Neuron (in vitro differentiated cells): ENCODE results near the gene NLGN3.

ENCODE experiments used
- H2AFZ ChIP-seq: one replicate; pipeline ENCODE4 v1.6.1; 2013; ENCODE audit warnings: low read depth, mild to moderate bottlenecking, inconsistent platforms, low read length, moderate library complexity
- H3K27me3 ChIP-seq: one replicate; pipeline ENCODE4 v1.6.1; 2013; ENCODE audit warnings: low read length; ENCODE audit not compliant: insufficient read depth
- H3K36me3 ChIP-seq: one replicate; pipeline ENCODE4 v1.6.1; 2013; ENCODE audit warnings: low read length; ENCODE audit not compliant: insufficient read depth
- H3K4me1 ChIP-seq: one replicate; pipeline ENCODE4 v1.6.1; 2013; ENCODE audit warnings: low read length; ENCODE audit not compliant: insufficient read depth
- H3K4me3 ChIP-seq: 2 replicates; pipeline ENCODE4 v1.5.1; 2013; ENCODE audit warnings: mild to moderate bottlenecking, low read length, moderate library complexity
- H3K9me3 ChIP-seq: one replicate; pipeline ENCODE4 v1.6.1; 2013; ENCODE audit warnings: low read length

NLGN3 gene

GRCh38 chrX:71214604-71215337 is 70.1 kb downstream of the NLGN3 start:
- Histone ChIP-seq H3K27me3 (no peaks in the 10 kb centered on the region), H2AFZ (no peak overlapping the region), H3K36me3 (no peaks in the 10 kb centered on the region), H3K9me3 (no peaks in the 10 kb centered on the region), H3K4me3 (no peak overlapping the region), H3K4me1 (no peaks in the 10 kb centered on the region)

- H3K27me3 ChIP-seq, result no peaks in the 10 kb centered on the region
- no peak overlapping the region for H3K4me3 ChIP-seq
- H3K36me3 ChIP-seq, result no peaks in the 10 kb centered on the region
- H3K9me3 ChIP-seq, result no peaks in the 10 kb centered on the region
- no peak overlapping the region for H2AFZ ChIP-seq
- H3K4me1 ChIP-seq, result no peaks in the 10 kb centered on the region
These were observed 70.8 kb downstream of the NLGN3 start for GRCh38 chrX:71215338-71215912.

GRCh38 chrX:71216485-71216884 is 71.8 kb downstream of the NLGN3 start:
- no peaks in the 10 kb centered on the region for H3K4me1 ChIP-seq
- H3K9me3 ChIP-seq, result no peaks in the 10 kb centered on the region
- H3K36me3 ChIP-seq, result no peaks in the 10 kb centered on the region
- no peak overlapping the region for H3K4me3 ChIP-seq
- H2AFZ ChIP-seq, result no peak overlapping the region
- H3K27me3 ChIP-seq, result no peaks in the 10 kb centered on the region

- no peak overlapping the region for H2AFZ ChIP-seq
- no peaks in the 10 kb centered on the region for H3K36me3 ChIP-seq
- no peaks in the 10 kb centered on the region for H3K4me1 ChIP-seq
- H3K4me3 ChIP-seq, result no peak overlapping the region
- H3K27me3 ChIP-seq, result no peaks in the 10 kb centered on the region
- no peaks in the 10 kb centered on the region for H3K9me3 ChIP-seq
These were observed 72.7 kb downstream of the NLGN3 start for GRCh38 chrX:71217298-71217697.
